ENCODE results near the gene MAP3K1.

DNA sequence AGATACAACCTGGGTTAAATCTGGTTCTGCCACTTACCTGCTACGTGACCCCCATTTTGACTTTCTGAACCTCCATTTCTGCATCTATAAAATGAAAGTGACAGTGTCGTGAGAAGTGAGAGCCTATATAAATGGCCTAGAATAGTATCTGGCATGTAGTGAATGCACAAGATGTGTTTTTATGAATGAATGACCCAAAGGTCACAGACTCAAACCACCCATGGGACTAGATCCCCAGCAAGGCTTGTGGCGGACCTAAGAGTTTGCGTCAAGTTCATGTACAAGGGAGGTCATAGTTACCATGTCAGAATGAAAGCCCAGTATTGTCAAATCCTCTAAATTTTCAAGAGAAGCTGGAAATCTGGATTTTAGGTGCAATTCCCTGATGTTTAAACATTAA lies 82.9 kb downstream of the MAP3K1 start:
- no peak for TF ChIP-seq POLR2A (IDR thresholded peaks at IDR 0.05)
- TF ChIP-seq, protein P1, sequence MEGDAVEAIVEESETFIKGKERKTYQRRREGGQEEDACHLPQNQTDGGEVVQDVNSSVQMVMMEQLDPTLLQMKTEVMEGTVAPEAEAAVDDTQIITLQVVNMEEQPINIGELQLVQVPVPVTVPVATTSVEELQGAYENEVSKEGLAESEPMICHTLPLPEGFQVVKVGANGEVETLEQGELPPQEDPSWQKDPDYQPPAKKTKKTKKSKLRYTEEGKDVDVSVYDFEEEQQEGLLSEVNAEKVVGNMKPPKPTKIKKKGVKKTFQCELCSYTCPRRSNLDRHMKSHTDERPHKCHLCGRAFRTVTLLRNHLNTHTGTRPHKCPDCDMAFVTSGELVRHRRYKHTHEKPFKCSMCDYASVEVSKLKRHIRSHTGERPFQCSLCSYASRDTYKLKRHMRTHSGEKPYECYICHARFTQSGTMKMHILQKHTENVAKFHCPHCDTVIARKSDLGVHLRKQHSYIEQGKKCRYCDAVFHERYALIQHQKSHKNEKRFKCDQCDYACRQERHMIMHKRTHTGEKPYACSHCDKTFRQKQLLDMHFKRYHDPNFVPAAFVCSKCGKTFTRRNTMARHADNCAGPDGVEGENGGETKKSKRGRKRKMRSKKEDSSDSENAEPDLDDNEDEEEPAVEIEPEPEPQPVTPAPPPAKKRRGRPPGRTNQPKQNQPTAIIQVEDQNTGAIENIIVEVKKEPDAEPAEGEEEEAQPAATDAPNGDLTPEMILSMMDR (IDR thresholded peaks at IDR 0.05), result no peak
